ENCODE results near the gene SUMO2.

DNA sequence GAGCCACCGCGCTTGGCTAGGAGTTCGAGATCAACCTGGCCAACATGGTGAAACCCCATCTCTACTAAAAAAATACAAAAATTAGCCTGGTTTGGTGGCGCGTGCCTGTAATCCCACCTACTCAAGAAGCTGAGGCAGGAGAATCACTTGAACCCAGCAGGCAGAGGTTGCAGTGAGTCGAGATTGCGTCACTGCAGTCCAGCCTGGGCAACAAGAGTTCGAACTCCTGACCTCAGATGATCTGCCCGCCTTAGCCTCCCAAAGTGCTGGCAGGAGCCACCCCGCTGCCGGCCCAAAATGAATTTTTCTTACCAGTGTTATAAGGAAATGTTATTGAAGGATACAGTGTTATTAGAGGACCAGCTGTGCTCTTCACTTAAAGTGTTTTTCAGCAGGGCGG is 25.0 kb upstream of the SUMO2 start:
- TF ChIP-seq EZH2 (IDR thresholded peaks at IDR 0.05): no peak
- TF ChIP-seq POLR2AphosphoS5 (IDR thresholded peaks at IDR 0.05; ENCODE audit: borderline replicate concordance, low read depth, low read length): no peak

Data from SK-N-MC (cell line).